BE2C (cell line): ENCODE results near the gene ITGA1.
"Not testable (repeated sequence)": the region's sequence is repeated elsewhere in the genome, so short reads cannot be mapped to it uniquely, and the experiment has no call there.

Experiments used
- DNase-seq: peaks from one replicate; pipeline ENCODE4 v3.0.0-alpha.2; 2020
- H3K27me3 ChIP-seq: fragments of 250-450 bp; sonication (Bioruptor Pico); 2 replicates; pipeline ENCODE4 v1.5.1; 2020; ENCODE audit warnings: mild to moderate bottlenecking
- H3K36me3 ChIP-seq: fragments of 250-450 bp; sonication (Bioruptor Pico); 2 replicates; pipeline ENCODE4 v1.5.1; 2020; ENCODE audit warnings: mild to moderate bottlenecking
- H3K4me1 ChIP-seq: fragments of 250-450 bp; sonication (Bioruptor Pico); 2 replicates; pipeline ENCODE4 v1.5.1; 2020
- H3K4me3 ChIP-seq: 2 replicates; pipeline ENCODE4 v1.5.1; 2011; ENCODE audit warnings: low read depth, low read length
- H3K9me3 ChIP-seq: fragments of 250-450 bp; sonication (Bioruptor Pico); 2 replicates; pipeline ENCODE4 v1.5.1; 2020
- TF ChIP-seq, protein P1 (sequence below): IDR thresholded peaks from 2 replicates; pipeline ENCODE4 v1.5.1; 2012; ENCODE audit warnings: mild to moderate bottlenecking, low read depth, low read length

Gene ITGA1

DNA sequence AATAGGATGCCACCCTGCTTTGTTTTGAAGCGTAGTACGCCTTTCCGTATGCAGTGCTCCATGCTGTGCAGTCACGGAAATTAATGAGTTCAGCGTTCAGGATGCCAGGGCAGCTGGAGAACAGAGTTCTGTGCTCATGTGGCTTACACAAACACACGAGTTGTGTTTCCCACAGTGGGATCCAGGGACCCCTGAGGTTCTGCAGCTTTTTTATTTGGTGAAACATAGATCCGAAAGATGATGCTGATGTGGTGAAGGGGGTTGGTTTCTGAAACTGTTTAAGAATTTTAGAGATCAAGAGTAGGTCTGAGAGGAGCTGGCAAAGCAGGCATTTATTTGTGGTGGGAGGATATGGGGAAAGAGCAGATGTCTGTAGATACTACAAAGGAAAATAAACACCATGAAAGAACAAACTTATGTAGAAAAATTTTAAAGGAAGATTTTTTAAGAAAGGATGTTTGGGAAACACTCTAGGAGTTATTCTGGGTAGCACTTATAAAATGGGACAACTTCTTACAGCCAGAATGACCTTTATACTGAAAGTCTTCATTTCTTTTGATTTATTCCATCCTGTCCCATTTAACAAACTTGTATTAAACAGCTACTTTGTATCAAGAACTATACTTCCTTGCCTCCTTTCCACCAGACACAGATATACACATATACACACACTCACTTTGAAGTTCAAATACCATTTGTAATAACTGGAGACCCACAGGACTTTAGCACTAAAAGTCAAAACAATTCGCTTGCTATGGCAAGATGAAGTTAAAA lies 52.7 kb downstream of the ITGA1 start:
- H3K9me3 ChIP-seq: no peaks in the 10 kb centered on the region
- H3K4me3 ChIP-seq: peak overlapping the region; percentile 20
- DNase-seq: peak; percentile 23
- no peaks in the 10 kb centered on the region for H3K36me3 ChIP-seq
- H3K27me3 ChIP-seq: no peaks in the 10 kb centered on the region
- H3K4me1 ChIP-seq: peaks cover 16% of the 10 kb centered on the region
- TF ChIP-seq, protein P1, sequence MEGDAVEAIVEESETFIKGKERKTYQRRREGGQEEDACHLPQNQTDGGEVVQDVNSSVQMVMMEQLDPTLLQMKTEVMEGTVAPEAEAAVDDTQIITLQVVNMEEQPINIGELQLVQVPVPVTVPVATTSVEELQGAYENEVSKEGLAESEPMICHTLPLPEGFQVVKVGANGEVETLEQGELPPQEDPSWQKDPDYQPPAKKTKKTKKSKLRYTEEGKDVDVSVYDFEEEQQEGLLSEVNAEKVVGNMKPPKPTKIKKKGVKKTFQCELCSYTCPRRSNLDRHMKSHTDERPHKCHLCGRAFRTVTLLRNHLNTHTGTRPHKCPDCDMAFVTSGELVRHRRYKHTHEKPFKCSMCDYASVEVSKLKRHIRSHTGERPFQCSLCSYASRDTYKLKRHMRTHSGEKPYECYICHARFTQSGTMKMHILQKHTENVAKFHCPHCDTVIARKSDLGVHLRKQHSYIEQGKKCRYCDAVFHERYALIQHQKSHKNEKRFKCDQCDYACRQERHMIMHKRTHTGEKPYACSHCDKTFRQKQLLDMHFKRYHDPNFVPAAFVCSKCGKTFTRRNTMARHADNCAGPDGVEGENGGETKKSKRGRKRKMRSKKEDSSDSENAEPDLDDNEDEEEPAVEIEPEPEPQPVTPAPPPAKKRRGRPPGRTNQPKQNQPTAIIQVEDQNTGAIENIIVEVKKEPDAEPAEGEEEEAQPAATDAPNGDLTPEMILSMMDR: no peak

DNA sequence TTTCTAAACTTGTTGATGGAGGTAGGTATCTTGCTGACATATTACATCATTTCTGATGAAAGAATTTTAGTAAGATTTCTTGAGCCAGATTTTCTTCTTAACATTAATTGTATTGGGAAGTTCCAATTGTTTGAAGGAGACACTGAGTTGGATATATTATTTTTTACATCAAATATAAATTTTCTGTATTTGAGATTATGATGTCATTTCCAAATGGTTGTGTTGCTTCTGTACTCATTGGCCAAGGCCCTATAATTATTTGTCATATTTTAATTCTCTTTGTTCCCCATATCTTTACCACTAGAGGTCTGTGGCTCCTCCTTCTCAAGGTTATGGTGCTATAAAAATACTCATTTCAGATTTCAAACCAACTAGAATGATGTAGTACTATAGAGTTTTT lies 53.4 kb downstream of the ITGA1 start:
- no peaks in the 10 kb centered on the region for H3K36me3 ChIP-seq
- no peaks in the 10 kb centered on the region for H3K9me3 ChIP-seq
- no peaks in the 10 kb centered on the region for H3K27me3 ChIP-seq
- no peak for DNase-seq
- TF ChIP-seq, protein P1: no peak
- no peak overlapping the region for H3K4me3 ChIP-seq
- peaks cover 17% of the 10 kb centered on the region for H3K4me1 ChIP-seq

DNA sequence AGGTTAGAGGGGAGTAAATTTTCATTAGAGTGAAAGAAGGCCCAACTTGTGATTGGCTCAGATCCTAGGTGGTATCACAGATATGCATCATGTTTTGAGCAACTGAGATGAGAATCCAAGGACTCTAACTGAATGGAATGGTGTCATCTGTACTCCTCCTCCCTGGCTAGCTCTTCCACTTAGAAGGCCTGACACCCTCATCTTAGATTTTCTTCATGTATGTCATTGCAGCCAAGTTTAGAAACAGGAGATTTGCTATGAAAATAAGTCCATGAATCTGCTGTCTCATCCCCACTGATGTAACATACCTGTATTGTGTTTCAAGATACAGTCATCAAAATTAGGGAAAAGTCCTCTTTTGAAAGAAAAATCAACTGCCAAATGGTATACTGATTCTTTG lies 54.4 kb downstream of the ITGA1 start:
- Histone ChIP-seq H3K9me3 (no peaks in the 10 kb centered on the region), H3K4me3 (no peak overlapping the region), H3K36me3 (no peaks in the 10 kb centered on the region), H3K4me1 (peaks cover 17% of the 10 kb centered on the region), H3K27me3 (no peaks in the 10 kb centered on the region)
- DNase-seq: no peak
- TF ChIP-seq, protein P1: no peak

DNA sequence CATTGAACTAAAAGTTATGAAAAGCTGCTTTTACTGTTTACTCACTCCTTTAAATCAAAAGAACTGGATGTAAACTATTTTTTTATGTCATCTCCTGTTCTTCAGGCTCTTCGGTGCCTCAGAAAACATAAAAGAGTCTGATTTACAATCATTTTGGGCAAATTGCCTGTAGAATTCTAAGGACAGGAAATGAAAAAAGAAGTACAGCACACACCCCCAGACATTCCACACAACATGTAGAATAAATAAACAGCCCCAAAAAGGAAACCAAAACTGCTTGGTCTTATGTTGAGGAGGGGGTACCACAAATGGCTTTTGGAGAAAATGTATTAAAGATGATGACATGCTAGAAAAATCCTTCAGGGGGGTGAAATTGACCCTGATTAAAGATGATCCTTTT lies 57.2 kb downstream of the ITGA1 start:
- no peak overlapping the region for H3K4me3 ChIP-seq
- DNase-seq: no peak
- H3K4me1 ChIP-seq: peaks cover 14% of the 10 kb centered on the region
- TF ChIP-seq, protein P1: no peak
- H3K36me3 ChIP-seq: no peaks in the 10 kb centered on the region; the same call in 1 of the 2 replicates
- no peaks in the 10 kb centered on the region for H3K27me3 ChIP-seq
- no peaks in the 10 kb centered on the region for H3K9me3 ChIP-seq

DNA sequence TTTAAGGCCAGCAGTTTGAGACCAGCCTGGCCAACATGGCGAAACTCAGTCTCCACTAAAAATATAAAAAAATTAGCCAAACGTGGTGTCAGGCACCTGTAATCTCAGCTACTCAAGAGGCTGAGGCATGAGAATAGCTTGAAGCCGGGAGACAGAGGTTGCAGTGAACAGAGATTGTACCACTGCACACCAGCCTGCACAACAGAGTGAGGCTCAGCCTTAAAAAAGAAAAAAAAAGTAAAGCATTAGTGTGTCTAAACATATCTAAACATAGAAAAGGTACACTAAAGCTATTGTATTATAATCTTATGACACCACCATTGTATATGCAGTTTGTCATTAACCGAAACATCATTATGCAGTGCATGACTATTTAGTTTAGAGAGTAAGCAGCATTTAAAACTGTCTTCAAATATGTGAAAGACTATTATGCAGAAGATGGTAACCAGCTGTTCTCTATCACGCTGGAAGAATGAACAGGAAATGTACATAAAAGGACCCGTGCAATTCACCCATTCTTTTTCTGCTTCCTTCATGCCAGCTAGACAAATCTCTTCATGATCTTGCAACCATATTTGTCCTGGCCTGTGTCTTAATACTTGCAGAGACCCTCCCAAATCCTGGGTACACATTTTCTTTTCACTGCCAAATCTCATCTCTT lies 58.6 kb downstream of the ITGA1 start:
- Histone ChIP-seq H3K9me3 (no peaks in the 10 kb centered on the region), H3K36me3 (no peaks in the 10 kb centered on the region; the same call in 1 of the 2 replicates), H3K4me1 (peaks cover 5% of the 10 kb centered on the region; the same call in 1 of the 2 replicates), H3K4me3 (no peak overlapping the region), H3K27me3 (no peaks in the 10 kb centered on the region)
- TF ChIP-seq, protein P1: no peak
- DNase-seq: no peak

DNA sequence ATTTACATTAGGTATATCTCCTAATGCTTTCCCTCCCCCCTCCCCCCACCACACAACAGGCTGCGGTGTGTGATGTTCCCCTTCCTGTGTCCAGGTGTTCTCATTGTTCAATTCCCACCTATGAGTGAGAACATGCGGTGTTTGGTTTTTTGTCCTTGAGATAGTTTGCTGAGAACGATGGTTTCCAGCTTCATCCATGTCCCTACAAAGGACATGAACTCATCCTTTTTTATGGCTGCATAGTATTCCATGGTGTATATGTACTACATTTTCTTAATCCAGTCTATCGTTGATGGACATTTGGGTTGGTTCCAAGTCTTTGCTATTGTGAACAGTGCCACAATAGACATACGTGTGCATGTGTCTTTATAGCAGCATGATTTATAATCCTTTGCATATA lies 61.0 kb downstream of the ITGA1 start:
- H3K9me3 ChIP-seq, DNase-seq: not testable (repeated sequence)

More for the DNA sequence above, 61.0 kb downstream of the ITGA1 start:
- H3K27me3 ChIP-seq, H3K4me3 ChIP-seq, H3K36me3 ChIP-seq: not testable (repeated sequence)
- peaks cover 11% of the 10 kb centered on the region; the same call in 1 of the 2 replicates for H3K4me1 ChIP-seq
